ENCODE results near the gene ACOT13. TPM values are rescaled to one million over a fixed set of nuclear protein-coding genes. Genes with fewer than 3 reads are reported as not detected.

The ACOT13 gene
- total RNA-seq, 1 donor = 12.2 TPM

- H3K4me3 ChIP-seq (ENCODE audit: low read depth, low read length) = no peak overlapping the region
- no peak for TF ChIP-seq CTCF (IDR thresholded peaks at IDR 0.05; ENCODE audit: insufficient read depth, low read length)
- no peak for DNase-seq (ENCODE audit: low read depth)
Measured at GRCh38 chr6:24646771-24647170, 20.1 kb upstream of the ACOT13 start.

- no peak overlapping the region for H3K4me3 ChIP-seq (ENCODE audit: low read depth, low read length)
- no peak for DNase-seq (ENCODE audit: low read depth)
- no peak for TF ChIP-seq CTCF (IDR thresholded peaks at IDR 0.05; ENCODE audit: insufficient read depth, low read length)
Measured at GRCh38 chr6:24648276-24648675, 18.6 kb upstream of the ACOT13 start.

GRCh38 chr6:24649691-24650090 is 17.2 kb upstream of the ACOT13 start:
- DNase-seq (ENCODE audit: low read depth) = no peak
- TF ChIP-seq CTCF (IDR thresholded peaks at IDR 0.05; ENCODE audit: insufficient read depth, low read length) = no peak
- H3K4me3 ChIP-seq (ENCODE audit: low read depth, low read length) = no peak overlapping the region

GRCh38 chr6:24650365-24650764 is 16.5 kb upstream of the ACOT13 start:
- no peak for DNase-seq (ENCODE audit: low read depth)
- TF ChIP-seq CTCF (IDR thresholded peaks at IDR 0.05; ENCODE audit: insufficient read depth, low read length) = no peak
- no peak overlapping the region for H3K4me3 ChIP-seq (ENCODE audit: low read depth, low read length)

- TF ChIP-seq CTCF (IDR thresholded peaks at IDR 0.05; ENCODE audit: insufficient read depth, low read length) = no peak
- no peak for DNase-seq (ENCODE audit: low read depth)
- no peak overlapping the region for H3K4me3 ChIP-seq (ENCODE audit: low read depth, low read length)
Measured at GRCh38 chr6:24655215-24655614, 11.7 kb upstream of the ACOT13 start.

GRCh38 chr6:24658573-24659560 is 8.0 kb upstream of the ACOT13 start:
- no peak overlapping the region for H3K4me3 ChIP-seq (ENCODE audit: low read depth, low read length)
- no peak for TF ChIP-seq CTCF (IDR thresholded peaks at IDR 0.05; ENCODE audit: insufficient read depth, low read length)
- DNase-seq (ENCODE audit: low read depth) = peak; percentile 82

Measured in fibroblast of the aortic adventitia (primary cell).